ENCODE measurements around the gene LGALS3BP. TPM values are rescaled to one million over a fixed set of nuclear protein-coding genes. Genes with fewer than 3 reads are reported as not detected.

LGALS3BP gene
- total and polyA plus RNA-seq, 2 of the 4 experiments (the other 2 are of a cell fraction): 33.7 to 273 TPM

- no peak for TF ChIP-seq MAFK (IDR thresholded peaks at IDR 0.05; ENCODE audit: low read depth, low read length)
Measured at GRCh38 chr17:79020631-79021301, 41.0 kb upstream of the LGALS3BP start (continued).

GRCh38 chr17:79019632-79020584 lies 40.2 kb upstream of the LGALS3BP start:
- Histone ChIP-seq H3K36me3 (ENCODE audit: control insufficient read depth, insufficient read depth, low read length) (no peaks in the 10 kb centered on the region), H3K4ac (ENCODE audit: low read depth, low read length) (no peak overlapping the region), H4K91ac (ENCODE audit: insufficient read depth, low read depth, low read length) (no peak overlapping the region), H3K56ac (ENCODE audit: extremely low read depth, insufficient read depth, low read length) (no peak overlapping the region), H3K14ac (replicated peaks; ENCODE audit: low read depth, low read length) (no peak overlapping the region), H2AK9ac (replicated peaks; ENCODE audit: low read depth, low read length, poor library complexity) (no peak overlapping the region), H3K23ac (ENCODE audit: low read depth, low read length) (no peak overlapping the region), H2BK15ac (ENCODE audit: low read depth, low read length) (no peak overlapping the region), H3K9me1 (ENCODE audit: insufficient read depth, low read length) (no peaks in the 10 kb centered on the region), H3K18ac (ENCODE audit: low read depth, low read length) (0 out of 2 replicates have a peak overlapping the region, but pooled peaks have one; percentile 5), H3K4me2 (ENCODE audit: low read depth, low read length) (peak overlapping the region; percentile 23), H2AFZ (replicated peaks; ENCODE audit: low read length, poor library complexity) (peak overlapping the region; percentile 73), H3K9me3 (ENCODE audit: control insufficient read depth, insufficient read depth, low read length) (no peaks in the 10 kb centered on the region), H4K20me1 (ENCODE audit: insufficient read depth, low read length) (no peaks in the 10 kb centered on the region), H3K9ac (ENCODE audit: low read depth, low read length) (no peak overlapping the region), H2BK5ac (ENCODE audit: low read depth, low read length, poor library complexity, severe bottlenecking) (no peak overlapping the region), H3K27me3 (ENCODE audit: control insufficient read depth, insufficient read depth, low read length) (peaks cover 2% of the 10 kb centered on the region; the same call in 1 of the 2 replicates), H2BK20ac (ENCODE audit: low read depth, low read length) (no peak overlapping the region), H4K8ac (ENCODE audit: low read depth in 2 of 2, low read length in 2 of 2) (no peak overlapping the region; a peak in 1 of 4 replicates), H4K5ac (ENCODE audit: low read depth, low read length) (no peak overlapping the region), H3K27ac (ENCODE audit: insufficient read depth, low read length) (no peak overlapping the region), H3K4me1 (ENCODE audit: control insufficient read depth, insufficient read depth, low read length) (peaks cover 15% of the 10 kb centered on the region), H3K79me1 (ENCODE audit: low read depth in 1 of 2, low read length in 2 of 2) (peaks cover 0 to 4% of the 10 kb centered on the region in 2 experiments; a peak in 1 of 4 replicates), H2AK5ac (ENCODE audit: low read depth, low read length) (no peak overlapping the region), H2BK120ac (ENCODE audit: low read depth, low read length) (no peak overlapping the region), H3K4me3 (ENCODE audit: insufficient read depth, low read depth, low read length) (no peak overlapping the region)
- intact Hi-C loops (cut with micrococcal nuclease): loop anchor here (1.0 kb wide), 3 partner anchors 22 to 373 kb away; no protein-coding TSS in a partner anchor
- no TSS peak for BruUV-seq (replicated peaks)
- TF ChIP-seq FOS (IDR thresholded peaks at IDR 0.05; ENCODE audit: low read depth, low read length) (no peak), CTCF (conservative IDR thresholded peaks at IDR 0.05; ENCODE audit: low read depth, low read length) (peak; percentile 89), SMC3 (IDR thresholded peaks at IDR 0.05; ENCODE audit: low read depth, low read length) (peak; percentile 83), MXI1 (IDR thresholded peaks at IDR 0.05; ENCODE audit: borderline replicate concordance, low read depth, low read length) (no peak), RCOR1 (IDR thresholded peaks at IDR 0.05; ENCODE audit: insufficient replicate concordance, low read length) (no peak), RAD21 (IDR thresholded peaks at IDR 0.05; ENCODE audit: low read length) (peak; percentile 84), BHLHE40 (IDR thresholded peaks at IDR 0.05; ENCODE audit: low read depth, low read length) (no peak)
- ATAC-seq (ENCODE audit: low read depth): peak; percentile 68
- POLR2A ChIA-PET (ENCODE audit: unreplicated experiment): no interaction called here
- dilution Hi-C loops (cut with HindIII; ENCODE audit: low sequenced_read_pairs, unreplicated experiment): no loop called here
- peak; percentile 78 for DNase-seq
- WGBS, 2 experiments (ENCODE audit: extremely low coverage in 2 of 2, insufficient read length in 1 of 2): 12% methylated on average over 5 of the region's 19 CpGs; no CpG with 5 or more reads in 1 of the 2 experiments
- in situ Hi-C loops (cut with MboI; ENCODE audit: low sequenced_read_pairs): loop anchor here (5.0 to 10.0 kb wide), 2 partner anchors 62 to 375 kb away; no protein-coding TSS in a partner anchor
- CTCF ChIA-PET: interaction anchor here (0.7 to 3.6 kb wide), 3 partner anchors 22 to 372 kb away, joined by 3 to 19 read pairs (median 9); no protein-coding TSS in a partner anchor
